Neural progenitor cell (in vitro differentiated cells): Measurements from ENCODE around the gene RHOC.

ENCODE experiments used
- CTCF ChIP-seq: fragments of 200-600 bp; sonication (generic); IDR thresholded peaks from 2 replicates; pipeline ENCODE4 v1.5.1; 2017; ENCODE audit warnings: antibody characterized with exemption, mild to moderate bottlenecking
- EZH2 ChIP-seq: fragments of 200-600 bp; sonication (generic); IDR thresholded peaks from 2 replicates; pipeline ENCODE4 v1.6.1; 2017; ENCODE audit warnings: antibody characterized with exemption, mild to moderate bottlenecking, moderate library complexity

GRCh38 chr1:112711041-112711440, 4.1 kb upstream of the RHOC start:
- TF ChIP-seq EZH2 (no peak), CTCF (no peak)
